NOMO-1 (cell line): ENCODE data around the gene CENPC.
"Not testable (repeated sequence)": the region's sequence is repeated elsewhere in the genome, so short reads cannot be mapped to it uniquely, and the experiment has no call there.

Source experiments
- DNase-seq, 2 experiments: peaks; one replicate each; lab custom pipeline; 2025; ENCODE audit not compliant: unreplicated experiment in 2 of 2; lab: John Stamatoyannopoulos, UW

CENPC gene

GRCh38 chr4:67550857-67551256 lies 5.6 kb upstream of the CENPC start:
- no peak for DNase-seq

- DNase-seq = no peak
These were observed 5.1 kb upstream of the CENPC start for GRCh38 chr4:67550451-67550850.

GRCh38 chr4:67549123-67549522 lies 3.8 kb upstream of the CENPC start:
- peak; percentile 17 to 56 for DNase-seq

GRCh38 chr4:67546971-67547370 lies 1.7 kb upstream of the CENPC start:
- no peak for DNase-seq

GRCh38 chr4:67546004-67546356 lies 677 bp upstream of the CENPC start:
- no peak for DNase-seq

GRCh38 chr4:67542076-67542475 lies 3.2 kb downstream of the CENPC start:
- no peak for DNase-seq

- no peak for DNase-seq
These were observed 5.5 kb downstream of the CENPC start for GRCh38 chr4:67539830-67540229.

- no peak for DNase-seq
These were observed 9.9 kb downstream of the CENPC start for GRCh38 chr4:67535280-67535840.

GRCh38 chr4:67533112-67533511 lies 12.2 kb downstream of the CENPC start:
- no peak for DNase-seq

- DNase-seq = not testable (repeated sequence)
These were observed 12.9 kb downstream of the CENPC start for GRCh38 chr4:67532397-67532796.

GRCh38 chr4:67531379-67531962 lies 13.8 kb downstream of the CENPC start:
- no peak for DNase-seq

- DNase-seq = not testable (repeated sequence)
These were observed 21.2 kb downstream of the CENPC start for GRCh38 chr4:67524140-67524539.

GRCh38 chr4:67522851-67523671 lies 22.2 kb downstream of the CENPC start:
- no peak for DNase-seq

GRCh38 chr4:67522230-67522629 lies 23.1 kb downstream of the CENPC start:
- no peak for DNase-seq

- DNase-seq = no peak
These were observed 23.8 kb downstream of the CENPC start for GRCh38 chr4:67521506-67521905.

- DNase-seq = no peak
These were observed 25.2 kb downstream of the CENPC start for GRCh38 chr4:67520141-67520540.

GRCh38 chr4:67512501-67512900 lies 32.8 kb downstream of the CENPC start:
- peak; percentile 33 to 70 for DNase-seq

- no peak for DNase-seq
These were observed 44.9 kb downstream of the CENPC start for GRCh38 chr4:67500373-67500772.

GRCh38 chr4:67499799-67500198 lies 45.5 kb downstream of the CENPC start:
- DNase-seq = no peak

- DNase-seq = no peak
These were observed 61.3 kb downstream of the CENPC start for GRCh38 chr4:67483868-67484602.

- DNase-seq = no peak
These were observed 64.5 kb downstream of the CENPC start for GRCh38 chr4:67480810-67481209.
